ENCODE results near the gene MAMLD1.

DNA sequence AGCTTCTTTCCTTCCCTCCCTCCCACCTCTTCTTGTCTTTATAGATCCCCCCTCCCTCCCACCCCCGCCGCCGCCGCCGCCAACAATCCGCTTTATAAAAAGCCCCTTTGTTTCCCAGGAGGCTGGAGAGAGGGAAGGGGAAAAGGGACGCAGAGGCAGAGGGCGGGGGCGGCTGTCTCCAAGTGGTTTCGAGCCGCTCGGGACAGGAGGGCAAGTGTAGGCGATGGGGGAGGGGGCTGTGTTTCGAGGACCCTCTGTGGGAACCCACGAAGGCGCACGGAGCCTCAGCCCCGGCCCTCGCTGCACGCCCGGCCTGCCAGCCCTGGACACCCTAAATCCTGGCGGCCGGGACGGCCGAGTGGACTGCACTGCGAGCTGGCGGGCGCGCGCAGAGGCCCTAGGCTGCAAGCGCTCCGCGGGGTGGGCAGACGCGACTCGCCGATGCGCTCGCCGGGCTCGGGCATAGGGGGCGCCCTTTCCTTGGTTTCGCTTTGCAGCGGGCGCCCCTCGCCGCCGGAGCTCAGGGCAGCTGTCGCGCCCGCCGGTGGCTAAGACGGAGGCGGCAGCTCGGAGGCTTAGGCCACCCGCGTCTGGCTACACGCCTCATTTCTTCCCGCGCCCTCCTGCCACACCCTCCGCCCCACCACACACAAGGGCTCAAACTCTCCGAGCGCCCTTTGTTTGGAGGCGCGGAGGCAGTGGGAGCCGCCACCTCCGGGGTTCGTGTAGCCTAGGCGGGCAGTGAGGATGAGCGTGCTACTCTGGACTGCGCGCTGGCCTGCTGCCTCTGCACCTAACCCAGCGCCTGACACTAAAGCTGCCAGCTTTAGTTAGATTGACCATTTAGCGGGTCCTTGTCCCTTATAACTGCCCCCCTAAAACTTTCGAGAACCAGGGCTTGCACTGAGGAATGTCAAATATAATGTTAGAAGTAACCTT, 2.2 kb downstream of the MAMLD1 start:
- TF ChIP-seq, protein P1, sequence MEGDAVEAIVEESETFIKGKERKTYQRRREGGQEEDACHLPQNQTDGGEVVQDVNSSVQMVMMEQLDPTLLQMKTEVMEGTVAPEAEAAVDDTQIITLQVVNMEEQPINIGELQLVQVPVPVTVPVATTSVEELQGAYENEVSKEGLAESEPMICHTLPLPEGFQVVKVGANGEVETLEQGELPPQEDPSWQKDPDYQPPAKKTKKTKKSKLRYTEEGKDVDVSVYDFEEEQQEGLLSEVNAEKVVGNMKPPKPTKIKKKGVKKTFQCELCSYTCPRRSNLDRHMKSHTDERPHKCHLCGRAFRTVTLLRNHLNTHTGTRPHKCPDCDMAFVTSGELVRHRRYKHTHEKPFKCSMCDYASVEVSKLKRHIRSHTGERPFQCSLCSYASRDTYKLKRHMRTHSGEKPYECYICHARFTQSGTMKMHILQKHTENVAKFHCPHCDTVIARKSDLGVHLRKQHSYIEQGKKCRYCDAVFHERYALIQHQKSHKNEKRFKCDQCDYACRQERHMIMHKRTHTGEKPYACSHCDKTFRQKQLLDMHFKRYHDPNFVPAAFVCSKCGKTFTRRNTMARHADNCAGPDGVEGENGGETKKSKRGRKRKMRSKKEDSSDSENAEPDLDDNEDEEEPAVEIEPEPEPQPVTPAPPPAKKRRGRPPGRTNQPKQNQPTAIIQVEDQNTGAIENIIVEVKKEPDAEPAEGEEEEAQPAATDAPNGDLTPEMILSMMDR (IDR thresholded peaks at IDR 0.05; ENCODE audit: low read length), result peak; percentile 14; the same call in 1 of the 2 replicates
- TF ChIP-seq EZH2 (IDR thresholded peaks at IDR 0.05; ENCODE audit: borderline replicate concordance, low read length), result no peak

Data from OCI-LY1 (cell line).